Activated naive CD4-positive, alpha-beta T cell treated with anti-CD3 and anti-CD28 coated beads, Interleukin-2, amount 10 ng/mL, durations not matched to agents 7 days and 5 days (primary cell): ENCODE results near the gene C14orf180.

ENCODE experiments used
- CTCF ChIA-PET: fragments of 350-600 bp; sonication (Branson Sonifier 250); formaldehyde crosslinking; loops from one replicate; lab custom pipeline; 2021; ENCODE audit warnings: antibody characterized with exemption; lab: Charles Lee
- DNase-seq: peaks from one replicate; pipeline ENCODE4 v3.0.0-alpha.2; 2020
- H3K27ac Mint-ChIP-seq: one replicate; pipeline ENCODE4 v1.8.0; 2021; ENCODE audit warnings: mild to moderate bottlenecking, moderate library complexity, mixed read lengths
- H3K27me3 Mint-ChIP-seq: one replicate; pipeline ENCODE4 v1.8.0; 2021; ENCODE audit warnings: mild to moderate bottlenecking, mixed read lengths
- H3K36me3 Mint-ChIP-seq: one replicate; pipeline ENCODE4 v1.8.0; 2021; ENCODE audit warnings: mixed read lengths
- H3K4me1 Mint-ChIP-seq: one replicate; pipeline ENCODE4 v1.8.0; 2021; ENCODE audit warnings: mixed read lengths
- H3K4me3 Mint-ChIP-seq: one replicate; pipeline ENCODE4 v1.8.0; 2021; ENCODE audit warnings: mild to moderate bottlenecking, moderate library complexity, mixed read lengths
- H3K9me3 Mint-ChIP-seq: one replicate; pipeline ENCODE4 v1.8.0; 2021; ENCODE audit warnings: mixed read lengths

Gene C14orf180

DNA sequence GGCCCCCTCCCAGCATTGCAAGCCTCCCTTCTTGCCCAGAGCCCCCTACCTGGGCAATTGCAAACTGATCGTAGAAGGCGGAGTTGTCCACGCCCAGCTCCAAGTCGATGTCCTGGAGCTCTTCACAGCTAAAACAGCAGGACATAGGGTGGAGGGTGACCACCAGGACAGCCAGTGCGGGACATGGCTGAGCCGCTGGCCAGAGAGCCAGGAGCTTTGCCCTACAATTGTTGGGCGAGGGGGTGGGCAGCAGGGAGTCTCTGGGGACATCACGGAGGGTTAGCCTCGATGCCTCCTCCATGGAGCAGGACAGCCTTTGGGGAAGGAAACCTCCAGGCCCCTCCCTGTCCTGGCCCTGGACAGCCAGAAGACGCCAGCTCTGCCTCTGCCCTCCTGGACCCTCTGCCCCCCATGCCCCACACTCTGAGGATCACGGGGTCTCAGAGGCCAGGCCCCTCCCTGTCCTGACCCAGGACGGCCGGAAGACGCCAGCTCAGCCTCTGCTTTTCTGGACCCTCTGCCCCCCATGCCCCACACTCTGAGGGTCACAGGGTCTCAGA, 15.6 kb downstream of the C14orf180 start:
- no peaks in the 10 kb centered on the region for H3K9me3 Mint-ChIP-seq
- no peak for DNase-seq
- CTCF ChIA-PET: no interaction called here
- no peaks in the 10 kb centered on the region for H3K36me3 Mint-ChIP-seq
- H3K27me3 Mint-ChIP-seq: no peaks in the 10 kb centered on the region
- no peak overlapping the region for H3K4me3 Mint-ChIP-seq
- H3K27ac Mint-ChIP-seq: no peak overlapping the region
- no peaks in the 10 kb centered on the region for H3K4me1 Mint-ChIP-seq

DNA sequence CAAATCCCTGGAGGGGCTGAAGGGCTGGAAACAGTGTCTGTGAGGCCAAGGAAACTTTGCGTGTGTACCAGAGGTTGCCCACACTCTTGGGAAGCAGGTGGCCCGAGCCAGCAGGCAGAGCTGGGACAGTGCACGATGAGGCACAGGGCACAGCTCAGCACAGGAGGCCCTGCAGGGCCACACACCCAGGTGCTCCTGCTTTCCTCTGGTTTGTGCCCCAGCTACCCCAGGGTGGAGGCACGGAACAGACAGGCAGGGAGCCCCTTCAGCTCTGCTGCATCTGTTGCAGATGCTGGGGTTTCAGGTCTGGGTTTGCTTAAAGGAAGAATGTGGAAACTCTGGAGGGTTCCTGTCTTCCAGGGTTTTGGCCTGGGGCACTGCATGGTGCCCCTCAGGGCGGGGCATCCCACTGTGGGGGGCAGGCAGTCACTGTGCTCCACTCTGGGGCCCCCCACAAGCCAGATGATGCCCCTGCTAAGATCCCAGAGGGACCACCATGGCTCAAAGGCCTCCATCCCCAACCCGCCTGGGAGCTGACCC, 16.4 kb downstream of the C14orf180 start:
- no peak for DNase-seq
- CTCF ChIA-PET: no interaction called here
- Mint-ChIP-seq H3K4me1 (no peaks in the 10 kb centered on the region), H3K4me3 (no peak overlapping the region), H3K9me3 (no peaks in the 10 kb centered on the region), H3K36me3 (no peaks in the 10 kb centered on the region), H3K27ac (no peak overlapping the region), H3K27me3 (peaks cover under 1% of the 10 kb centered on the region)

DNA sequence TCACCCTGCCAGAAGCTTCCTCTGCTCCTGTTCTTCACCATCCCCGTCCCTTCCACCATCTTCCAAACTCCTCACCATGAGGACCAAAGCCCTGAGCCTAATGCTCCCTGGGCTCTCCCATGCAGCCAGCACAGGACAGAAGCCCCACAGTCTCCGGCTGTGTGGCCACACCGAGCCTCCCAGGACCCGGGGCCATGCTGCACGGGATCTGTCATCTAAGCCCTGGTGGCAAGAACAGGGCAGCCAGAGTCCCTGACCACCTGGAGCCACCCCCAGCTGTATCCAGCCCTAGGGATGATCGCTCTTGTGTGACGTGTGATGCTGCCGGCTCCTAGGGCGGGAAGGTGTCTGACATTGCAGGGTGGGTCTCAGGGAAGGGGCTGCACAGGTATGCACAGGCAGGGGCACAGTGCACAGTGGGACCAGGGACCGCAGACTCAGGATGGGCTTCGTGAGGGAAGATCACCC, 16.9 kb downstream of the C14orf180 start:
- H3K27me3 Mint-ChIP-seq: peaks cover 6% of the 10 kb centered on the region

DNA sequence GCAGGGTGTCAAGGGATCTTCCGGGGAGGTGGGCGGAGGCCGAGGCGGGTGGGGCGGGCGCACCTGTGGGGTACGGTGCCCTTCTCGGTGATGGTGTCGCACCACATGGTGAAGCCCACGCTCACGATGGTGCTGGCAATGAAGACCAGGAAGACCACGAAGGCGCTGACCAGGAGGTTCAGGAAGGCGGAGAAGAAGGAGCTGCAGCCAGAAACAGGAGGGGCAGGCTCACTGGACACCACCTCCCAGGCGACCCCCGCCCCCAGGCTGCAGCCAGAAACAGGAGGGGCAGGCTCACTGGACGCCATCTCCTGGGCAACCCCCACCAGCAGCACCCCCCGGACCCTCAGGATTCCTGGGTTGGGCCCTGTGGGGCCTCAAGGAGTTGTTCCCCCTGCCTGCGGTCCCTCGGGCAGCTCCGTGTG, 17.4 kb downstream of the C14orf180 start:
- no peaks in the 10 kb centered on the region for H3K4me1 Mint-ChIP-seq
- H3K9me3 Mint-ChIP-seq: no peaks in the 10 kb centered on the region
- CTCF ChIA-PET: no interaction called here
- no peak for DNase-seq
- no peak overlapping the region for H3K4me3 Mint-ChIP-seq
- no peak overlapping the region for H3K27ac Mint-ChIP-seq
- H3K36me3 Mint-ChIP-seq: no peaks in the 10 kb centered on the region
- peaks cover 10% of the 10 kb centered on the region for H3K27me3 Mint-ChIP-seq

More for the DNA sequence above, 16.9 kb downstream of the C14orf180 start:
- Mint-ChIP-seq H3K27ac (no peak overlapping the region), H3K9me3 (no peaks in the 10 kb centered on the region), H3K4me1 (no peaks in the 10 kb centered on the region), H3K36me3 (no peaks in the 10 kb centered on the region), H3K4me3 (no peak overlapping the region)
- CTCF ChIA-PET: no interaction called here
- DNase-seq: no peak

DNA sequence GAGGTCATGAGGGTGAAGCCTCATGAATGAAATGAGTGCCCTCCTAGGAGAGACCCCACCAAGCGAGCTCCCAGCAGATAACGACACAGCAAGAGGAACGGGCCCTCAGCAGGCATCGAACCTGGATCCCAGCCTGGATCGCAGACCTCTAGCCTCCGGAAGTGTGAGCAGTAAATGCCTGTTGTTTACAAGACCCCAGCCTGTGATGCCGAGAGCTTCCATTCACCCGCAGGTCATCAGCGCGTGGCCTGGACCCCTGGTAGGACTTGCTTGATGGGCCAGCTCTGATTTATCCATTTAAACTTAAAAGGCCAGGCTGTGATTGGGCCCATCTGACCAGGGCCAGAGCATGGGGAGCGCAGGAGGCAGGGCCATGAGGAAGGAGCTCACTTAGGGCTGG, 18.0 kb downstream of the C14orf180 start:
- no peaks in the 10 kb centered on the region for H3K4me1 Mint-ChIP-seq

DNA sequence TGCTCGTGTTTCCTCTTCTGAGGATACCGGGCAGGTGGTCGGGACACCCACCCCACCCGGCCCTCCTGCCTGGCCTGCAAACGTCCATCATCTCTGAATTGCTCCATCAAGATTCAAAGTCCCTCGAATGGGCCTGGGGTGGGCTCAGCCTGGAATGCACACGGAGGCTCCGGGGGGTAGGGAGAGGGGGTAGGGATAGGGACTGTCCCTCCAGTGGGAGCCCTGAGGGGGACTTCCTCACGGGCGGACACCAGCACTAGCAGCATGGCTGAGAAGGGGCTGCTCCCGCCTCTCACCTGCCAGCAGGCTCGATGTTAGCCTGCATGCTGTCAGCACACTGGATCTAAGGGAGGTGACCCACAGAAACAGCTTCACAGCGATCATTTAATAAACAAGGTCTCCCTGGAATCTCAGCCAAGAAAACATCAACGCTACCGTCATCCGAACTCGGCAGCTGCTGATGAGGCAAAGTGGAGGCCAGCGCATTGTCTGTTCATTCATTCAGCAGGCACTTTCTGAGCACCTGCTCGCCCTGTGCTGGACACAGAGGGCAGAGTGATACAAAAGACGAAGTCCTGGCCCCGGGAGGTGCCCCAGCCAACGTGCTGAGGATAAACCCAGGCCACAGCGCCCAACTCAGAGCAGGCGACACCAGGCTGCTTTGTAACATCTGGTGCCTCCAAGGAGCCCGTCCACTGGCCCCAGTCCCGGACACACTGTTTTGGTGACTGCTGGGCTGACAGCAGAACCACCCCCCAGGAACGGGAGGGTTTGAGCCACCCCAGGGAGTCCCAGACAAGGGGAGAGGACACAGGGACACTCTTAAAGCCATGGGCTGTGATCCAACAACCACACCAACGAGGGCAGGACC, 18.7 kb downstream of the C14orf180 start:
- H3K27ac Mint-ChIP-seq: no peak overlapping the region
- CTCF ChIA-PET: no interaction called here
- H3K9me3 Mint-ChIP-seq: no peaks in the 10 kb centered on the region
- peaks cover 24% of the 10 kb centered on the region for H3K27me3 Mint-ChIP-seq
- H3K36me3 Mint-ChIP-seq: no peaks in the 10 kb centered on the region
- H3K4me1 Mint-ChIP-seq: no peaks in the 10 kb centered on the region
- no peak for DNase-seq
- no peak overlapping the region for H3K4me3 Mint-ChIP-seq

More for the DNA sequence above, 18.0 kb downstream of the C14orf180 start:
- H3K9me3 Mint-ChIP-seq: no peaks in the 10 kb centered on the region
- CTCF ChIA-PET: no interaction called here
- H3K36me3 Mint-ChIP-seq: no peaks in the 10 kb centered on the region
- peaks cover 17% of the 10 kb centered on the region for H3K27me3 Mint-ChIP-seq
- DNase-seq: no peak
- H3K27ac Mint-ChIP-seq: no peak overlapping the region
- no peak overlapping the region for H3K4me3 Mint-ChIP-seq

DNA sequence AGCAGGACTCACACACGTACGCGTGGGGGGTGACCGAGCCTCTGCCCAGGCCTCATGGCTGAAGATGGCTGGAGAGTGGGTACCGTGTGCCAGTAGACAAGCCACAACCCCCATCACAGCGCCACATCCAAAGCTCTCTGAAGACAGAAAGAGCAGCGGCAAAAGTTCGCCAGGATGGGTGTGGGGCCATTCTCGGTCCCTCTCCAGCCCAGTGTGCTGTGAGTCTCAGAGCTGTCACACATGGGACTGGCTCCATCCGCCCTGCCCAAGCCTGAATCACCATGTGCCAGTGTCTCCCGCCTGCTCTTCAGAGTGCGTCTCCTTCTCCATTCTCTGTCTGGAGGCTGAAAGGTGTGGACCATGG, 19.3 kb downstream of the C14orf180 start:
- CTCF ChIA-PET: no interaction called here
- H3K27me3 Mint-ChIP-seq: peaks cover 30% of the 10 kb centered on the region
- H3K36me3 Mint-ChIP-seq: no peaks in the 10 kb centered on the region
- H3K4me3 Mint-ChIP-seq: no peak overlapping the region
- DNase-seq: no peak
- no peak overlapping the region for H3K27ac Mint-ChIP-seq
- H3K9me3 Mint-ChIP-seq: no peaks in the 10 kb centered on the region
- peaks cover under 1% of the 10 kb centered on the region for H3K4me1 Mint-ChIP-seq

DNA sequence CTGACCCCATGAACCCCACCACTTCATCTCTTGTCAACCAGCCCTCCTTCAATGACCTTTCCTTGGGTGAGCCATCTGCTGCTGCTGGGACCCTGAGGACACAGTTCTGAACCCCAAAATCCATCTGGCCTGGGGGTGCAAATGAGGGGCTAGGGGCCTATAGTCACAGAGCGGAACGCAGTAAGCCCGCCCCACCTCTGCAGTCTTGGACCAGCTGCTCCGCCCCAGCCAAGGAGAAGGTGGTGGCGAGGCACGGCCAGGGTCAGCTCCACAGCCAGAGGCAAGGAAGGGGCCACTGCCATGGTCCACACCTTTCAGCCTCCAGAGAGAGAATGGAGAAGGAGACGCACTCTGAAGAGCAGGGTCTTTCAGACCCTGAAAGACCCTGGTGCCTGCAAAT, 19.9 kb downstream of the C14orf180 start:
- Mint-ChIP-seq H3K27ac (no peak overlapping the region), H3K4me1 (peaks cover 3% of the 10 kb centered on the region), H3K9me3 (no peaks in the 10 kb centered on the region), H3K36me3 (no peaks in the 10 kb centered on the region), H3K27me3 (peaks cover 36% of the 10 kb centered on the region), H3K4me3 (no peak overlapping the region)
- DNase-seq: no peak
- CTCF ChIA-PET: no interaction called here

DNA sequence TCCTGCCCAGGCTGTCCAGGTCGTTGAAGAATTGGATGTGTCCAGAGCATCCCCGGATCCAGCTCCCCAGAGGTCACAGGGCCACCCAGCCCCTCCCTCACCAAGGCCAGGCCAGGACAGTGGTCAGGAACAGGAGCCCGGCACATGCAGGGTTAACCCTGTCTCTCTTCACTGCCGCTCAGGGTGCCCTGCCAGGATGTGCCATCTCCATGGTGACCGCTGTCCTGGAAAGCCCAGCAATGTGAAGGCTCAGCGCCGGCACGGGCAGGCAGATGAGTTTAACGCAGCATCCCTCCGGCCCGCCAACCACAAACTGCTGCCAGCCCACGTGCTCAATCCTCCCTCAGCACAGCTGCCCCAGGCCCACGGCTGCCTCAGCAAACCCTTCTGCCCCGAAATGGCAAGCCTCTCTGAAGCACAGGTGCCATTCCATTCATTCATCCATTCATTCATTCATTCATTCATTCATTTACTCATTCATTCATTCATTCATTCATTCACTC, 20.6 kb downstream of the C14orf180 start:
- H3K4me3 Mint-ChIP-seq: no peak overlapping the region
- no peaks in the 10 kb centered on the region for H3K36me3 Mint-ChIP-seq
- H3K9me3 Mint-ChIP-seq: no peaks in the 10 kb centered on the region
- no peak for DNase-seq
- H3K4me1 Mint-ChIP-seq: peaks cover 3% of the 10 kb centered on the region
- H3K27me3 Mint-ChIP-seq: peaks cover 43% of the 10 kb centered on the region
- H3K27ac Mint-ChIP-seq: no peak overlapping the region
- CTCF ChIA-PET: no interaction called here

DNA sequence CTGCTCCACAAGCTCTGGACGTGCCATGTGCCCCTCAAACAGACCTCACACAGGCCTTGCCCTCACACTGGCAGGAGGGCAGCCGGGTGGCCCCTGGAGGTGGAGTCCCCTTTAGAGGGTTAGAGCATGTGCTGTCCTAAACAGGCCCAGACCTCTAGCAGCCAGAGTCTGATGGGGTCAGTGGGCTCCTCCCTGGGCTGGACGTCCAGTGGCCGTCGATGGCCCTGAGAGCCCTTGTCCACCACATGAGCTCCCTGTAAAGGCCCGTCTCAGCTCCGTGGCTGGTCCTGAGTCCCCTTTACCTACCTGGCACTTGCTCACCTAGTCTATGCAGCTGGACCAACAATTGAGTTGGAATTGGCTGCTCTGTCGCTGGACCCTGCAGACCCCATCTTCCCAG, 21.2 kb downstream of the C14orf180 start:
- H3K36me3 Mint-ChIP-seq: no peaks in the 10 kb centered on the region
- no peak overlapping the region for H3K27ac Mint-ChIP-seq
- H3K27me3 Mint-ChIP-seq: peaks cover 49% of the 10 kb centered on the region
- H3K4me1 Mint-ChIP-seq: peaks cover 3% of the 10 kb centered on the region
- DNase-seq: no peak
- H3K9me3 Mint-ChIP-seq: no peaks in the 10 kb centered on the region
- no peak overlapping the region for H3K4me3 Mint-ChIP-seq
- CTCF ChIA-PET: no interaction called here

DNA sequence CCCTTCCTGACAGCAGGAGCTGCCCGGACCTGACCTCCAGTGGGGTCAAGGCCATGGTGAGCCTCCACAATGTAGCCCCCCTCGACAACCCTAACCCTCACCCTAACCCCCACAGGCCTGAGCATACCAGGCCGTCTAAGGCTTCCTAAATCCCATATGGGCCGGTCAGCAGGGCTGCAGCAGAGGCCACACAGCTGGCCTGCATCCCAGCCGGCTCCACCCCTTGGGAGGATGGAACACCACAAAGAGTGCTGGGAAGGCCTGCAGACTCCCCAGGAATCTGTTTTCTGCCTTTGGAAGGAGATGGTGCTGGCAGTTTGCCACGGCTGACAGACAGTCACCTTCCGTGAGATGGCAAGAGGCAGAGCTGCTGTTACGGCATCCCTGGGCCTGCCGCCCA, 22.2 kb downstream of the C14orf180 start:
- no peaks in the 10 kb centered on the region for H3K36me3 Mint-ChIP-seq
- H3K9me3 Mint-ChIP-seq: no peaks in the 10 kb centered on the region
- H3K27me3 Mint-ChIP-seq: peaks cover 59% of the 10 kb centered on the region
- peaks cover 3% of the 10 kb centered on the region for H3K4me1 Mint-ChIP-seq
- no peak overlapping the region for H3K4me3 Mint-ChIP-seq
- H3K27ac Mint-ChIP-seq: no peak overlapping the region
- no peak for DNase-seq
- CTCF ChIA-PET: no interaction called here

DNA sequence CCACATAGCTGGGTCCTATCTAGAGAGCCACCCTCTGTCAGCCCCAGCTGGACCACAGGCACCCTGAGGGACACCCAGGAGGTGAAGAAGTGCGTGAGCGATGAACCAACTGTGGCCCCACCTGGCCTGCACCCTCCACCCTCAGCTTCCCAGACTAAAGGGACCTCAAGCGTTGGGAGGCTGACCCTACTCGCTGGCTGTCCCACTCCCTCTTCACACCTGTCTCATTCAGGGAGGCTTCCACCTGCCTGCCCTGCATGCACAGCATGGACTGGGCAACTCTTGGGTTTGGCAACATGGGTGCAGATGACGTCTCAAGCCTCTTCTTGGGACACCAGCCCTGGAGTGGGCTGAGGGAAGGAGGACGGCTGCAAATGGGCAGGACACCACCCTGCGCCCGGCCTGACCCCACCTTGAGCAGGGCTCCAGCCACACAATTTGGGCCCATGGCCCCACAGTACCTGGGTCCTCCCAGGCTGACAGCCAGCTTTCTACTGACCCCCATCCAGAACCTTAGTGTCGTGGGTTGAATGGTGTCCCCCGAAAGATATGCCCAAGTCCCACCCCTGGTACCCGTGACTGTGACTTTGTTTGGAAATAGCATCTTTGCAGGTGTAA, 22.9 kb downstream of the C14orf180 start:
- Mint-ChIP-seq H3K27me3 (peaks cover 59% of the 10 kb centered on the region), H3K9me3 (no peaks in the 10 kb centered on the region), H3K4me3 (no peak overlapping the region), H3K4me1 (peaks cover 3% of the 10 kb centered on the region), H3K36me3 (no peaks in the 10 kb centered on the region), H3K27ac (no peak overlapping the region)
- CTCF ChIA-PET: no interaction called here
- no peak for DNase-seq

DNA sequence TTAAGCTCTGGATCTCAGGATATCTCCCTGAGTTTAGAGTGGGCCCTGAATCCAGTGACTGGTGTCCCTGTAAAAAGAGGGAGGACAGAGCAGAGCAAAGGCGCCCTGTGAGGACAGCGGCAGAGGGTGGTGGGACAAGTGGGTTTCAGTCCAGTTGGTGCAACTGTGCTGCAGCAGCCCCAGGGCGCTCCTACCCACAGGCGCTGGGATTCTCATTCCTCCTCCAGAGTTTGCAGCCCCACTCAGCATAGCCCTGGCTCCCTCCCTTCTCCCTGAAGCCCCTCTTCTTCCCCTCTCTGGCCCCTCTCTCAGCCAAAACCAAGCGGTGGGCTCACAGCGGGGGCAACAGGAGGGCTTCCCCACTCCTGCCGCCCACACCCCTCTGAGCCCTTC, 23.4 kb downstream of the C14orf180 start:
- H3K36me3 Mint-ChIP-seq: no peaks in the 10 kb centered on the region
- H3K27me3 Mint-ChIP-seq: peaks cover 59% of the 10 kb centered on the region
- no peak overlapping the region for H3K4me3 Mint-ChIP-seq
- peaks cover 3% of the 10 kb centered on the region for H3K4me1 Mint-ChIP-seq
- no peaks in the 10 kb centered on the region for H3K9me3 Mint-ChIP-seq
- CTCF ChIA-PET: no interaction called here
- no peak for DNase-seq
- H3K27ac Mint-ChIP-seq: no peak overlapping the region

DNA sequence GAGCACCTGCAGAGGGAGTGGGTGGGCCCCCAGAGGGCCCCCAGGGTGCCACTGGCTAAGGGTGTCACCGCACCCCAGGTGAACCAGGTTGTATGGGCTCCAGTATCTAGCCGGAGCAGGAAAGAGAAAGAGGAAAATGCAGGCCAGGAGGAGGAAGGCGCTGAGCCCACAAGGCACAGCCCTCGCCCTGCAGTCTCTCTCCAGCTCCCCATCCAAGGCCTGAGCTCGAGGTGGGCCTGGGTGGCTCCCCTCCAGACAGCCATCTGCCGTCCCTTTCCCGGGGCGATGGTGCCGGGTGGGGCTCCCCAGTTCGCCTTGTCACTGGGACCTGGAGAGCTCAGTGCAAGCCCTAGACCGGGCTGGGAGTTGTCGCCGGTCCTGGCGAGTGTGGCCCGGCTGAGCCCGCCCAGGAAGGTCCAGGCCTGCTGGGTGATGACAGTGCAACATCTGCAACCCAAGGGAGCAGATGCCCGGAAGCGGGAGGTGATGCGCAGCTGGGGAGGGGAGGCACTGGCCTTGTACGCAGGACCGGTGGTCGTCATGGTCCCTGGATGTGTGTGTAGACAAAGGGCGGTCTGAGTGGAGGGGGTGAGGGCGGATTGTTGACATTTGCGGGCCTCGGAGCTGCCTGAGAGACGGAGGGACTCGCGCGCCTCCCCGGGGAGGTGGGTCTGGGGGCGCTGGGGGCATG, 24.3 kb downstream of the C14orf180 start:
- peaks cover 3% of the 10 kb centered on the region for H3K4me1 Mint-ChIP-seq
- DNase-seq: peak; percentile 14
- H3K36me3 Mint-ChIP-seq: no peaks in the 10 kb centered on the region
- H3K27ac Mint-ChIP-seq: no peak overlapping the region
- H3K27me3 Mint-ChIP-seq: peaks cover 63% of the 10 kb centered on the region
- H3K4me3 Mint-ChIP-seq: no peak overlapping the region
- CTCF ChIA-PET: no interaction called here
- H3K9me3 Mint-ChIP-seq: no peaks in the 10 kb centered on the region
